GM23338 (cell line): ENCODE data around the gene SCNN1G. TPM values are rescaled to one million over a fixed set of nuclear protein-coding genes. Genes with fewer than 3 reads are reported as not detected.

Experiments used
- ATAC-seq: fragments of 200-7000 bp; cut with Tn5 transposase; 3 replicates; pipeline ENCODE4 v1.9.1; 2020
- DNase-seq: peaks from one replicate; pipeline ENCODE4 v3.0.0-alpha.2; 2015; ENCODE audit warnings: low spot score
- H2AFZ ChIP-seq: fragments of 200-600 bp; sonication (generic); 2 replicates; pipeline ENCODE4 v1.8.0; 2016; ENCODE audit warnings: antibody characterized with exemption, mild to moderate bottlenecking, moderate library complexity
- H3F3A ChIP-seq: fragments of 200-600 bp; sonication (generic); replicated peaks from 2 replicates; pipeline ENCODE4 v1.8.0; 2017; ENCODE audit warnings: antibody characterized with exemption, mixed run types, low read depth
- H3K27ac ChIP-seq: fragments of 200-600 bp; sonication (generic); 2 replicates; pipeline ENCODE4 v1.6.1; 2016; ENCODE audit warnings: low read depth
- H3K27me3 ChIP-seq: fragments of 200-600 bp; sonication (generic); 2 replicates; pipeline ENCODE4 v1.8.0; 2016; ENCODE audit warnings: mild to moderate bottlenecking, mixed run types, moderate library complexity; ENCODE audit not compliant: insufficient read depth
- H3K36me3 ChIP-seq: fragments of 200-600 bp; sonication (generic); 2 replicates; pipeline ENCODE4 v1.8.0; 2016; ENCODE audit warnings: mild to moderate bottlenecking; ENCODE audit not compliant: insufficient read depth
- H3K4me1 ChIP-seq: fragments of 200-600 bp; sonication (generic); 2 replicates; pipeline ENCODE4 v1.8.0; 2016; ENCODE audit warnings: mild to moderate bottlenecking, moderate library complexity; ENCODE audit not compliant: insufficient read depth
- H3K4me2 ChIP-seq: fragments of 200-600 bp; sonication (generic); 2 replicates; pipeline ENCODE4 v1.7.1; 2017; ENCODE audit warnings: mixed run types
- H3K4me3 ChIP-seq: fragments of 200-600 bp; sonication (generic); 2 replicates; pipeline ENCODE4 v1.6.1; 2016; ENCODE audit warnings: mixed run types
- H3K79me2 ChIP-seq: fragments of 200-600 bp; sonication (generic); replicated peaks from 2 replicates; pipeline ENCODE4 v1.8.0; 2017; ENCODE audit warnings: mild to moderate bottlenecking; ENCODE audit not compliant: insufficient read depth
- H3K9me2 ChIP-seq: fragments of 200-600 bp; sonication (generic); 2 replicates; pipeline ENCODE4 v1.8.0; 2017; ENCODE audit not compliant: insufficient read depth
- H4K20me1 ChIP-seq: fragments of 200-600 bp; sonication (generic); replicated peaks from 2 replicates; pipeline ENCODE4 v1.8.0; 2017; ENCODE audit warnings: mild to moderate bottlenecking; ENCODE audit not compliant: insufficient read depth
- H3K27ac Mint-ChIP-seq: 2 replicates; pipeline ENCODE4 v1.8.0; 2020; ENCODE audit warnings: inconsistent platforms, mild to moderate bottlenecking, moderate library complexity, mixed read lengths
- H3K27me3 Mint-ChIP-seq: 3 replicates; pipeline ENCODE4 v1.8.0; 2022; ENCODE audit warnings: low read depth, mild to moderate bottlenecking, moderate library complexity, mixed read lengths, inconsistent platforms; ENCODE audit not compliant: insufficient read depth, poor library complexity
- H3K36me3 Mint-ChIP-seq: 3 replicates; pipeline ENCODE4 v1.8.0; 2021; ENCODE audit warnings: low read depth, mild to moderate bottlenecking, inconsistent platforms, moderate library complexity, mixed read lengths
- H3K4me1 Mint-ChIP-seq: 3 replicates; pipeline ENCODE4 v1.8.0; 2020; ENCODE audit warnings: mild to moderate bottlenecking, inconsistent platforms, mixed read lengths
- H3K4me3 Mint-ChIP-seq: 3 replicates; pipeline ENCODE4 v1.8.0; 2021; ENCODE audit warnings: moderate library complexity, mild to moderate bottlenecking, inconsistent platforms, mixed read lengths
- H3K9me3 Mint-ChIP-seq: 3 replicates; pipeline ENCODE4 v1.8.0; 2020; ENCODE audit warnings: moderate library complexity, mild to moderate bottlenecking, inconsistent platforms, mixed read lengths
- EZH2 ChIP-seq: fragments of 200-600 bp; sonication (generic); IDR thresholded peaks from one replicate; pipeline ENCODE4 v1.8.0; 2017; ENCODE audit warnings: antibody characterized with exemption, mild to moderate bottlenecking, low read depth; ENCODE audit not compliant: unreplicated experiment
- ZNF114 ChIP-seq: fragments of 250-450 bp; sonication (Bioruptor Pico); IDR thresholded peaks from 2 replicates; pipeline ENCODE4 v1.5.0; 2020; ENCODE audit warnings: mild to moderate bottlenecking, moderate library complexity
- ZNF331 ChIP-seq: fragments of 250-450 bp; sonication (Bioruptor Pico); IDR thresholded peaks from 2 replicates; pipeline ENCODE4 v1.5.0; 2020; ENCODE audit warnings: low read depth, mild to moderate bottlenecking, moderate library complexity
- polyA plus RNA-seq: library from polyadenylated mRNA; unstranded; fragments of >200 nt; fragmentation: Nextera tagmentation; extraction: Ambion mirVana; gene quantifications from 2 replicates; pipeline ENCODE4 v1.2.1, GENCODE V29; 2016
- total RNA-seq: library from RNA; depleted of rRNA; stranded (reverse); fragments of >200 nt; shearing (Covaris generic); gene quantifications from 2 replicates; pipeline ENCODE4 v1.2.3, GENCODE V29; 2014
- TF ChIP-seq, protein P1 (sequence below): fragments of 250-450 bp; sonication (Bioruptor Pico); IDR thresholded peaks from 2 replicates; pipeline ENCODE4 v1.5.0; 2020; ENCODE audit warnings: mild to moderate bottlenecking, moderate library complexity
- TF ChIP-seq, protein P2 (sequence below), 2 experiments: fragments of 200-600 bp in 1 of 2; sonication (generic) in 1 of 2; conservative IDR thresholded peaks; 2 replicates each; pipeline versions ENCODE4 v1.5.1 to v1.6.1; 2016 to 2017; ENCODE audit warnings: antibody characterized with exemption in 2 of 2, low read depth in 2 of 2, mild to moderate bottlenecking in 2 of 2, moderate library complexity in 1 of 2
- TF ChIP-seq, protein P3 (sequence below): IDR thresholded peaks from 2 replicates; pipeline ENCODE4 v1.6.1; 2016; ENCODE audit warnings: antibody characterized with exemption

Gene SCNN1G
- total and polyA plus RNA-seq, 2 experiments from 2014 or later: 0.97 to 1.1 TPM

DNA sequence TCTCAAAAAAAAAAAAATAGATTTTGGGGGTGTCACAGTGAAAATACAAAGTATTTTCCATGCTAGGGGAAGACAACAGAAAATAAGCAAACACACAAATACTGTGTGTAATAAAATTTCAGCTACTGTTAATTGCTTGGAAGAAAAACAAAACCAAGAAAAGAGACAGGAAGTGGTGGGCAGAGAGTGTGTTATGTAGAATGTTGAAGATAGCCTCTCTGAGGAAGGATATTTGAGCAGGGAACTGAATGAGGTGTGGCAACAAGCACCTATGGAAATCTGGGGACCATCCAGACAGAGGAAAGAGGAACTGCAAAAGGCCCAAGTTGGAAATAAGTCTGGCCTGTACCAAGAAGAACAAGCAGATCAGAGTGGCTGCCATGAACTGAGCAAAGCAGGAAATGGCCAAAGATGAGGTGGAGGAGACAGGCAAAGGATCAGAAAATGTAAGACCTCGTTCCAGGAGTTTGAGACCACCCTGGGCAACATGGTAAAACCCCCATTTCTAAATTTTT is 25.5 kb upstream of the SCNN1G start (continued):
- TF ChIP-seq, protein P1, sequence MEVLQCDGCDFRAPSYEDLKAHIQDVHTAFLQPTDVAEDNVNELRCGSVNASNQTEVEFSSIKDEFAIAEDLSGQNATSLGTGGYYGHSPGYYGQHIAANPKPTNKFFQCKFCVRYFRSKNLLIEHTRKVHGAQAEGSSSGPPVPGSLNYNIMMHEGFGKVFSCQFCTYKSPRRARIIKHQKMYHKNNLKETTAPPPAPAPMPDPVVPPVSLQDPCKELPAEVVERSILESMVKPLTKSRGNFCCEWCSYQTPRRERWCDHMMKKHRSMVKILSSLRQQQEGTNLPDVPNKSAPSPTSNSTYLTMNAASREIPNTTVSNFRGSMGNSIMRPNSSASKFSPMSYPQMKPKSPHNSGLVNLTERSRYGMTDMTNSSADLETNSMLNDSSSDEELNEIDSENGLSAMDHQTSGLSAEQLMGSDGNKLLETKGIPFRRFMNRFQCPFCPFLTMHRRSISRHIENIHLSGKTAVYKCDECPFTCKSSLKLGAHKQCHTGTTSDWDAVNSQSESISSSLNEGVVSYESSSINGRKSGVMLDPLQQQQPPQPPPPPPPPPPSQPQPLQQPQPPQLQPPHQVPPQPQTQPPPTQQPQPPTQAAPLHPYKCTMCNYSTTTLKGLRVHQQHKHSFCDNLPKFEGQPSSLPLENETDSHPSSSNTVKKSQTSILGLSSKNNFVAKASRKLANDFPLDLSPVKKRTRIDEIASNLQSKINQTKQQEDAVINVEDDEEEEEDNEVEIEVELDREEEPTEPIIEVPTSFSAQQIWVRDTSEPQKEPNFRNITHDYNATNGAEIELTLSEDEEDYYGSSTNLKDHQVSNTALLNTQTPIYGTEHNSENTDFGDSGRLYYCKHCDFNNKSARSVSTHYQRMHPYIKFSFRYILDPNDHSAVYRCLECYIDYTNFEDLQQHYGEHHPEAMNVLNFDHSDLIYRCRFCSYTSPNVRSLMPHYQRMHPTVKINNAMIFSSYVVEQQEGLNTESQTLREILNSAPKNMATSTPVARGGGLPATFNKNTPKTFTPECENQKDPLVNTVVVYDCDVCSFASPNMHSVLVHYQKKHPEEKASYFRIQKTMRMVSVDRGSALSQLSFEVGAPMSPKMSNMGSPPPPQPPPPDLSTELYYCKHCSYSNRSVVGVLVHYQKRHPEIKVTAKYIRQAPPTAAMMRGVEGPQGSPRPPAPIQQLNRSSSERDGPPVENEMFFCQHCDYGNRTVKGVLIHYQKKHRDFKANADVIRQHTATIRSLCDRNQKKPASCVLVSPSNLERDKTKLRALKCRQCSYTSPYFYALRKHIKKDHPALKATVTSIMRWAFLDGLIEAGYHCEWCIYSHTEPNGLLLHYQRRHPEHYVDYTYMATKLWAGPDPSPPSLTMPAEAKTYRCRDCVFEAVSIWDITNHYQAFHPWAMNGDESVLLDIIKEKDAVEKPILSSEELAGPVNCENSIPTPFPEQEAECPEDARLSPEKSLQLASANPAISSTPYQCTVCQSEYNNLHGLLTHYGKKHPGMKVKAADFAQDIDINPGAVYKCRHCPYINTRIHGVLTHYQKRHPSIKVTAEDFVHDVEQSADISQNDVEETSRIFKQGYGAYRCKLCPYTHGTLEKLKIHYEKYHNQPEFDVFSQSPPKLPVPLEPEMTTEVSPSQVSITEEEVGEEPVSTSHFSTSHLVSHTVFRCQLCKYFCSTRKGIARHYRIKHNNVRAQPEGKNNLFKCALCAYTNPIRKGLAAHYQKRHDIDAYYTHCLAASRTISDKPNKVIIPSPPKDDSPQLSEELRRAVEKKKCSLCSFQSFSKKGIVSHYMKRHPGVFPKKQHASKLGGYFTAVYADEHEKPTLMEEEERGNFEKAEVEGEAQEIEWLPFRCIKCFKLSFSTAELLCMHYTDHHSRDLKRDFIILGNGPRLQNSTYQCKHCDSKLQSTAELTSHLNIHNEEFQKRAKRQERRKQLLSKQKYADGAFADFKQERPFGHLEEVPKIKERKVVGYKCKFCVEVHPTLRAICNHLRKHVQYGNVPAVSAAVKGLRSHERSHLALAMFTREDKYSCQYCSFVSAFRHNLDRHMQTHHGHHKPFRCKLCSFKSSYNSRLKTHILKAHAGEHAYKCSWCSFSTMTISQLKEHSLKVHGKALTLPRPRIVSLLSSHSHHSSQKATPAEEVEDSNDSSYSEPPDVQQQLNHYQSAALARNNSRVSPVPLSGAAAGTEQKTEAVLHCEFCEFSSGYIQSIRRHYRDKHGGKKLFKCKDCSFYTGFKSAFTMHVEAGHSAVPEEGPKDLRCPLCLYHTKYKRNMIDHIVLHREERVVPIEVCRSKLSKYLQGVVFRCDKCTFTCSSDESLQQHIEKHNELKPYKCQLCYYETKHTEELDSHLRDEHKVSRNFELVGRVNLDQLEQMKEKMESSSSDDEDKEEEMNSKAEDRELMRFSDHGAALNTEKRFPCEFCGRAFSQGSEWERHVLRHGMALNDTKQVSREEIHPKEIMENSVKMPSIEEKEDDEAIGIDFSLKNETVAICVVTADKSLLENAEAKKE (CRISPR knock-in tag): no peak

DNA sequence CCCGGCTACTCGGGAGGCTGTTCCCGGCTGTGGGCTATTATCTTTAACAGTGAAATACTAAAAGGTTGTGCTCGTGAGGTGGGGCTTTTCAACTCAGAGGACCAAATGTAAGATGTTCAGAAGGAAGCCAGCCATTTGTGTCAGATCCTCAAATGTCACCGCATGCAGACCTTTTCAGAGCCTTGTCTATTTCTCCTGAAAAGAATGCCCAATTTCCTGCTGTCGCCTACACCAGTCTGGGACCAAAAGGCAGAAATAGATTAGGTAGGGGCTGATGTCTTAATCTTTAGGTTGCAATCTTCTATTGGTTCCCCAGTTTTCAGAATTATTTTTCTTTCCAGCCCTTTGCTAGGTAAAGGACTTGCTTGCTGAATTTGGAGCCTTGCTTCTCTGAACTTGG is 24.4 kb upstream of the SCNN1G start:
- Histone ChIP-seq H3K27me3 (no peaks in the 10 kb centered on the region), H3K36me3 (peaks cover 5% of the 10 kb centered on the region; the same call in 1 of the 2 replicates), H3K9me2 (no peaks in the 10 kb centered on the region; the same call in none of the 2 replicates), H3K4me1 (0 out of 2 replicates have a peak, but pooled peaks cover 4% of the 10 kb centered on the region), H4K20me1 (no peaks in the 10 kb centered on the region), H3K4me2 (no peak overlapping the region), H3K4me3 (no peak overlapping the region), H2AFZ (no peak overlapping the region), H3K79me2 (no peaks in the 10 kb centered on the region), H3K27ac (no peak overlapping the region), H3F3A (no peaks in the 10 kb centered on the region)
- no peak overlapping the region for H3K27ac Mint-ChIP-seq
- ATAC-seq: no peak
- H3K4me3 Mint-ChIP-seq: no peak overlapping the region
- DNase-seq: no peak
- H3K9me3 Mint-ChIP-seq: peaks cover 16% of the 10 kb centered on the region
- H3K36me3 Mint-ChIP-seq: peaks cover 11% of the 10 kb centered on the region
- H3K27me3 Mint-ChIP-seq: no peaks in the 10 kb centered on the region
- H3K4me1 Mint-ChIP-seq: peaks cover 9% of the 10 kb centered on the region
- TF ChIP-seq, protein P2, sequence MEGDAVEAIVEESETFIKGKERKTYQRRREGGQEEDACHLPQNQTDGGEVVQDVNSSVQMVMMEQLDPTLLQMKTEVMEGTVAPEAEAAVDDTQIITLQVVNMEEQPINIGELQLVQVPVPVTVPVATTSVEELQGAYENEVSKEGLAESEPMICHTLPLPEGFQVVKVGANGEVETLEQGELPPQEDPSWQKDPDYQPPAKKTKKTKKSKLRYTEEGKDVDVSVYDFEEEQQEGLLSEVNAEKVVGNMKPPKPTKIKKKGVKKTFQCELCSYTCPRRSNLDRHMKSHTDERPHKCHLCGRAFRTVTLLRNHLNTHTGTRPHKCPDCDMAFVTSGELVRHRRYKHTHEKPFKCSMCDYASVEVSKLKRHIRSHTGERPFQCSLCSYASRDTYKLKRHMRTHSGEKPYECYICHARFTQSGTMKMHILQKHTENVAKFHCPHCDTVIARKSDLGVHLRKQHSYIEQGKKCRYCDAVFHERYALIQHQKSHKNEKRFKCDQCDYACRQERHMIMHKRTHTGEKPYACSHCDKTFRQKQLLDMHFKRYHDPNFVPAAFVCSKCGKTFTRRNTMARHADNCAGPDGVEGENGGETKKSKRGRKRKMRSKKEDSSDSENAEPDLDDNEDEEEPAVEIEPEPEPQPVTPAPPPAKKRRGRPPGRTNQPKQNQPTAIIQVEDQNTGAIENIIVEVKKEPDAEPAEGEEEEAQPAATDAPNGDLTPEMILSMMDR (conservative IDR thresholded peaks at IDR 0.05; ENCODE audit: low read depth in 2 of 2): no peak
- no peak for TF ChIP-seq EZH2
- no peak for TF ChIP-seq ZNF331
- TF ChIP-seq, protein P1 (CRISPR knock-in tag): no peak
- TF ChIP-seq ZNF114 (CRISPR knock-in tag): no peak
- TF ChIP-seq, protein P3, sequence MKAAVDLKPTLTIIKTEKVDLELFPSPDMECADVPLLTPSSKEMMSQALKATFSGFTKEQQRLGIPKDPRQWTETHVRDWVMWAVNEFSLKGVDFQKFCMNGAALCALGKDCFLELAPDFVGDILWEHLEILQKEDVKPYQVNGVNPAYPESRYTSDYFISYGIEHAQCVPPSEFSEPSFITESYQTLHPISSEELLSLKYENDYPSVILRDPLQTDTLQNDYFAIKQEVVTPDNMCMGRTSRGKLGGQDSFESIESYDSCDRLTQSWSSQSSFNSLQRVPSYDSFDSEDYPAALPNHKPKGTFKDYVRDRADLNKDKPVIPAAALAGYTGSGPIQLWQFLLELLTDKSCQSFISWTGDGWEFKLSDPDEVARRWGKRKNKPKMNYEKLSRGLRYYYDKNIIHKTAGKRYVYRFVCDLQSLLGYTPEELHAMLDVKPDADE: no peak
